ENCODE measurements around the gene PHF10.

GRCh38 chr6:169660751-169661390 is 63.4 kb downstream of the PHF10 start:
- TF ChIP-seq POLR2A (IDR thresholded peaks at IDR 0.05) (no peak), CTCF (IDR thresholded peaks at IDR 0.05) (no peak)
